Measurements from ENCODE around the gene GDF7.
"Not testable (repeated sequence)": the region's sequence is repeated elsewhere in the genome, so short reads cannot be mapped to it uniquely, and the experiment has no call there.

GDF7 gene

GRCh38 chr2:20696366-20696765 is 29.4 kb downstream of the GDF7 start:
- H3K4me3 ChIP-seq (ENCODE audit: low read depth in 1 of 2, low read length in 2 of 2): no peak overlapping the region
- H3K27ac ChIP-seq (ENCODE audit: low read length): no peak overlapping the region
- no peaks in the 10 kb centered on the region for H3K4me1 ChIP-seq (ENCODE audit: control insufficient read depth in 1 of 2, insufficient read depth in 2 of 2, low read length in 2 of 2)
- H3K27me3 ChIP-seq (ENCODE audit: low read depth, low read length): no peaks in the 10 kb centered on the region
- H3K9me3 ChIP-seq (ENCODE audit: control insufficient read depth in 1 of 2, low read length in 2 of 2): no peaks in the 10 kb centered on the region
- H3K36me3 ChIP-seq (ENCODE audit: control insufficient read depth in 1 of 2, insufficient read depth in 2 of 2, low read length in 2 of 2): peaks cover 0 to 11% of the 10 kb centered on the region in 2 donors

GRCh38 chr2:20697322-20697934 is 30.5 kb downstream of the GDF7 start:
- H3K4me3 ChIP-seq (ENCODE audit: low read depth in 1 of 2, low read length in 2 of 2): no peak overlapping the region
- no peaks in the 10 kb centered on the region for H3K9me3 ChIP-seq (ENCODE audit: control insufficient read depth in 1 of 2, low read length in 2 of 2)
- H3K4me1 ChIP-seq (ENCODE audit: control insufficient read depth in 1 of 2, insufficient read depth in 2 of 2, low read length in 2 of 2): no peaks in the 10 kb centered on the region
- H3K36me3 ChIP-seq (ENCODE audit: control insufficient read depth in 1 of 2, insufficient read depth in 2 of 2, low read length in 2 of 2): peaks cover 0 to 11% of the 10 kb centered on the region in 2 donors
- no peaks in the 10 kb centered on the region for H3K27me3 ChIP-seq (ENCODE audit: low read depth, low read length)
- H3K27ac ChIP-seq (ENCODE audit: low read length): no peak overlapping the region

- peaks cover 0 to 11% of the 10 kb centered on the region in 2 donors for H3K36me3 ChIP-seq (ENCODE audit: control insufficient read depth in 1 of 2, insufficient read depth in 2 of 2, low read length in 2 of 2)
- H3K27me3 ChIP-seq (ENCODE audit: low read depth, low read length): no peaks in the 10 kb centered on the region
- no peaks in the 10 kb centered on the region for H3K9me3 ChIP-seq (ENCODE audit: control insufficient read depth in 1 of 2, low read length in 2 of 2)
- no peak overlapping the region for H3K27ac ChIP-seq (ENCODE audit: low read length)
- no peaks in the 10 kb centered on the region for H3K4me1 ChIP-seq (ENCODE audit: control insufficient read depth in 1 of 2, insufficient read depth in 2 of 2, low read length in 2 of 2)
- no peak overlapping the region for H3K4me3 ChIP-seq (ENCODE audit: low read depth in 1 of 2, low read length in 2 of 2)
Measured at GRCh38 chr2:20698916-20699613, 32.1 kb downstream of the GDF7 start.

GRCh38 chr2:20702563-20702962 is 35.6 kb downstream of the GDF7 start:
- Histone ChIP-seq H3K4me3 (ENCODE audit: low read depth in 1 of 2, low read length in 2 of 2) (no peak overlapping the region), H3K27me3 (ENCODE audit: low read depth, low read length) (no peaks in the 10 kb centered on the region), H3K4me1 (ENCODE audit: control insufficient read depth in 1 of 2, insufficient read depth in 2 of 2, low read length in 2 of 2) (no peaks in the 10 kb centered on the region), H3K27ac (ENCODE audit: low read length) (no peak overlapping the region), H3K36me3 (ENCODE audit: control insufficient read depth in 1 of 2, insufficient read depth in 2 of 2, low read length in 2 of 2) (no peaks in the 10 kb centered on the region), H3K9me3 (ENCODE audit: control insufficient read depth in 1 of 2, low read length in 2 of 2) (no peaks in the 10 kb centered on the region)

- H3K27ac ChIP-seq (ENCODE audit: low read length): no peak overlapping the region
- no peaks in the 10 kb centered on the region for H3K36me3 ChIP-seq (ENCODE audit: control insufficient read depth in 1 of 2, insufficient read depth in 2 of 2, low read length in 2 of 2)
- H3K4me1 ChIP-seq (ENCODE audit: control insufficient read depth in 1 of 2, insufficient read depth in 2 of 2, low read length in 2 of 2): no peaks in the 10 kb centered on the region
- no peak overlapping the region for H3K4me3 ChIP-seq (ENCODE audit: low read depth in 1 of 2, low read length in 2 of 2)
- no peaks in the 10 kb centered on the region for H3K9me3 ChIP-seq (ENCODE audit: control insufficient read depth in 1 of 2, low read length in 2 of 2)
- no peaks in the 10 kb centered on the region for H3K27me3 ChIP-seq (ENCODE audit: low read depth, low read length)
Measured at GRCh38 chr2:20704886-20705285, 37.9 kb downstream of the GDF7 start.

- Histone ChIP-seq H3K27me3 (ENCODE audit: low read depth, low read length) (no peaks in the 10 kb centered on the region), H3K4me1 (ENCODE audit: control insufficient read depth in 1 of 2, insufficient read depth in 2 of 2, low read length in 2 of 2) (no peaks in the 10 kb centered on the region), H3K4me3 (ENCODE audit: low read depth in 1 of 2, low read length in 2 of 2) (no peak overlapping the region), H3K36me3 (ENCODE audit: control insufficient read depth in 1 of 2, insufficient read depth in 2 of 2, low read length in 2 of 2) (no peaks in the 10 kb centered on the region), H3K9me3 (ENCODE audit: control insufficient read depth in 1 of 2, low read length in 2 of 2) (no peaks in the 10 kb centered on the region), H3K27ac (ENCODE audit: low read length) (no peak overlapping the region)
Measured at GRCh38 chr2:20706217-20706616, 39.3 kb downstream of the GDF7 start.

- no peaks in the 10 kb centered on the region for H3K36me3 ChIP-seq (ENCODE audit: control insufficient read depth in 1 of 2, insufficient read depth in 2 of 2, low read length in 2 of 2)
- no peaks in the 10 kb centered on the region for H3K27me3 ChIP-seq (ENCODE audit: low read depth, low read length)
- no peaks in the 10 kb centered on the region for H3K9me3 ChIP-seq (ENCODE audit: control insufficient read depth in 1 of 2, low read length in 2 of 2)
- no peaks in the 10 kb centered on the region for H3K4me1 ChIP-seq (ENCODE audit: control insufficient read depth in 1 of 2, insufficient read depth in 2 of 2, low read length in 2 of 2)
- no peak overlapping the region for H3K27ac ChIP-seq (ENCODE audit: low read length)
- H3K4me3 ChIP-seq (ENCODE audit: low read depth in 1 of 2, low read length in 2 of 2): no peak overlapping the region
Measured at GRCh38 chr2:20706786-20707185, 39.8 kb downstream of the GDF7 start.

- H3K4me3 ChIP-seq (ENCODE audit: low read depth in 1 of 2, low read length in 2 of 2): no peak overlapping the region
- no peaks in the 10 kb centered on the region for H3K27me3 ChIP-seq (ENCODE audit: low read depth, low read length)
- no peaks in the 10 kb centered on the region for H3K36me3 ChIP-seq (ENCODE audit: control insufficient read depth in 1 of 2, insufficient read depth in 2 of 2, low read length in 2 of 2)
- H3K9me3 ChIP-seq (ENCODE audit: control insufficient read depth in 1 of 2, low read length in 2 of 2): no peaks in the 10 kb centered on the region
- no peak overlapping the region for H3K27ac ChIP-seq (ENCODE audit: low read length)
- no peaks in the 10 kb centered on the region for H3K4me1 ChIP-seq (ENCODE audit: control insufficient read depth in 1 of 2, insufficient read depth in 2 of 2, low read length in 2 of 2)
Measured at GRCh38 chr2:20707601-20708000, 40.7 kb downstream of the GDF7 start.

GRCh38 chr2:20711641-20712040 is 44.7 kb downstream of the GDF7 start:
- H3K27ac ChIP-seq (ENCODE audit: low read length); H3K27me3 ChIP-seq (ENCODE audit: low read depth, low read length); H3K4me3 ChIP-seq (ENCODE audit: low read depth in 1 of 2, low read length in 2 of 2); H3K9me3 ChIP-seq (ENCODE audit: control insufficient read depth in 1 of 2, low read length in 2 of 2); H3K36me3 ChIP-seq (ENCODE audit: control insufficient read depth in 1 of 2, insufficient read depth in 2 of 2, low read length in 2 of 2); H3K4me1 ChIP-seq (ENCODE audit: control insufficient read depth in 1 of 2, insufficient read depth in 2 of 2, low read length in 2 of 2): not testable (repeated sequence)

- H3K27ac ChIP-seq (ENCODE audit: low read length); H3K9me3 ChIP-seq (ENCODE audit: control insufficient read depth in 1 of 2, low read length in 2 of 2); H3K36me3 ChIP-seq (ENCODE audit: control insufficient read depth in 1 of 2, insufficient read depth in 2 of 2, low read length in 2 of 2); H3K4me1 ChIP-seq (ENCODE audit: control insufficient read depth in 1 of 2, insufficient read depth in 2 of 2, low read length in 2 of 2); H3K27me3 ChIP-seq (ENCODE audit: low read depth, low read length); H3K4me3 ChIP-seq (ENCODE audit: low read depth in 1 of 2, low read length in 2 of 2): not testable (repeated sequence)
Measured at GRCh38 chr2:20713585-20713984, 46.6 kb downstream of the GDF7 start.

GRCh38 chr2:20714412-20714811 is 47.5 kb downstream of the GDF7 start:
- not testable (repeated sequence) for H3K27ac ChIP-seq (ENCODE audit: low read length); H3K4me1 ChIP-seq (ENCODE audit: control insufficient read depth in 1 of 2, insufficient read depth in 2 of 2, low read length in 2 of 2); H3K27me3 ChIP-seq (ENCODE audit: low read depth, low read length); H3K36me3 ChIP-seq (ENCODE audit: control insufficient read depth in 1 of 2, insufficient read depth in 2 of 2, low read length in 2 of 2); H3K9me3 ChIP-seq (ENCODE audit: control insufficient read depth in 1 of 2, low read length in 2 of 2); H3K4me3 ChIP-seq (ENCODE audit: low read depth in 1 of 2, low read length in 2 of 2)

GRCh38 chr2:20716164-20716563 is 49.2 kb downstream of the GDF7 start:
- not testable (repeated sequence) for H3K9me3 ChIP-seq (ENCODE audit: control insufficient read depth in 1 of 2, low read length in 2 of 2); H3K36me3 ChIP-seq (ENCODE audit: control insufficient read depth in 1 of 2, insufficient read depth in 2 of 2, low read length in 2 of 2); H3K4me1 ChIP-seq (ENCODE audit: control insufficient read depth in 1 of 2, insufficient read depth in 2 of 2, low read length in 2 of 2); H3K4me3 ChIP-seq (ENCODE audit: low read depth in 1 of 2, low read length in 2 of 2); H3K27ac ChIP-seq (ENCODE audit: low read length); H3K27me3 ChIP-seq (ENCODE audit: low read depth, low read length)
